ENCODE results near the gene BEND6.

Gene BEND6, protein sequence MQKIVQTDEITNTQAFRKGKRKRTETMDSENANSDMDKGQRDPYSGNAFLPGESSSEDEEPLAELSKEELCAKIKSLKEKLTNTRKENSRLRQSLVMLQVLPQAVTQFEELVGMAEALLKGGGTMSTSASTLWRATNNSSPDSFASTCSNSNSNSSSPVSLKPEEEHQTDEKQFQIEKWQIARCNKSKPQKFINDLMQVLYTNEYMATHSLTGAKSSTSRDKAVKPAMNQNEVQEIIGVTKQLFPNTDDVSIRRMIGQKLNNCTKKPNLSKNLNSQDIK

DNA sequence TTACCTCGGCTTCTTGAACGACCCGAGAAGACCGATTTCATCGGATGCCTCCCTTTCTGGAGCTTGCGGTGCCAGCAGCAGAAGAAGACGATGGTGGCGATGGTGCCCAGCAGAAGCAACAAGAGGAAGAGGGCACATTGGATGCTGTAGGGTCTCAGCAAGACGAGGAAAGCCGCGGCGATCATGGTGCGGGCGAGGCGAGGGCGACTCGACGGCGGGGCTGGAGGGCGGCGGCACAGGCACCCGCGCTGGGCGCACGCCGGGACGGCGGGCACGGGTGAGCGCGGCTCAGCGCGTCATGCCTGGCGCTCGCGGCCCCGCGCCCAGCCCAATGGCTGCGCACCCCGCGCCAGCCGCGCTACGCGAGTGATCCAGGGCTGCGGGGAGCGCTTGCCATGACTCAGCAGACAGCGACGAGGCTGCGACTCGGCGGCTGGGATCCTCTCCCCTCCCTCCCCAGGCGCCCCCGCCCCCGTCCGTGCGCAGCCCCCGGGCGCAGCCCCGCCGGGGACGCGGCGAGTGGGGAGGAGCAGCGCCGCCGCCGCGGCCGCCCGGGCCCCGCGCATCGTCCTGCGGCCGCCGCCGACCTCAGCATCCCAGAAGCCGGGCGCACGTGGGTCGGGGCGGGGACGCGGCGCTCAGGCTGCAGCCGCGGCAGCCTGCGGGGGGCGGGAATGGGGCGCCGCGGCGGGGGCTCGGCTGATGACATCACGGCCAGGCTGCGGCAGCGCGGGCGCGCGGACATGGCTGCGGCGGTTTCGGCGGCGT lies at the start of gene BEND6:
TSS of gene BEND6 (plus strand) at position 705 of the 768 bp plus-strand sequence. CDS start 26,704 bp downstream, outside the sequence.
- DNase-seq (ENCODE audit: low read depth in 4 of 4, low spot score in 1 of 4), result peak in 1 of 4 experiments; percentile 13

DNA sequence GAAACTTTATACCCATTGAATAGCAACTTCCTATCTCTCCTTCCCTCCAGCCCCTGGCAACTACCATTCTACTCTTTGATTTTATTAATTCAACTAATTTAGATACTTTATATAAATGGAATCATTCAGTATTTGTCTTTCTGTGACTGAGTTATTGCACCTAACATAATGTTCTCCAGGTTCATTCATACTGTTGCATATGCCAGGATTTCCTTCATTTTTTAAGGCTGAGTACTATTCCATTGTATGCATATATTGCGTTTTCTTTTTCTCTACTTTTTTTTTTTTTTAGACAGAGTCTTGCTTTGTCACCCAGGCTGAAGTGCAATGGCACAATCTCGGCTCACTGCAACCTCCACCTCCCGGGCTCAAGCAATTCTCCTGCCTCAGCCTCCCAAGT lies 49.5 kb upstream of the BEND6 start:
- DNase-seq (ENCODE audit: low read depth in 4 of 4, low spot score in 1 of 4), result no peak

DNA sequence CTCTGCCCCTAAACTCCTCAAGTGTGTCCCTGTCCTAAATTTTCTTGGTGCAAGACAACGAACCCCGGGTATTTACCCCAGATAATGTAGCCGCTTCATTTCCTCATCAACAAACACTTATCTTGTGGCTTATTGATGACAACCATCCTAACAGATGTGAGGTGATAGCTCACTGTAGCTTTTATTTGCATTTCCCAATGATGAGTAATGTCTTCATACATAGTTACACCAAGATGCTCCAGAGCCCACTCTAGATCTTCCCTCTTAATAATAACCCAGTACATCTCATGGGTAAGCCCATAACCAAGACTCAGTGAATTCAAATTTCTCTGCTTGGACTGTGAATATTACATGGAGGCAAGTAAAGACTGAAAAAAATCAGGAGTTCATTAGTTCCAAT lies 48.2 kb upstream of the BEND6 start:
- DNase-seq (ENCODE audit: low read depth in 4 of 4, low spot score in 1 of 4), result no peak

DNA sequence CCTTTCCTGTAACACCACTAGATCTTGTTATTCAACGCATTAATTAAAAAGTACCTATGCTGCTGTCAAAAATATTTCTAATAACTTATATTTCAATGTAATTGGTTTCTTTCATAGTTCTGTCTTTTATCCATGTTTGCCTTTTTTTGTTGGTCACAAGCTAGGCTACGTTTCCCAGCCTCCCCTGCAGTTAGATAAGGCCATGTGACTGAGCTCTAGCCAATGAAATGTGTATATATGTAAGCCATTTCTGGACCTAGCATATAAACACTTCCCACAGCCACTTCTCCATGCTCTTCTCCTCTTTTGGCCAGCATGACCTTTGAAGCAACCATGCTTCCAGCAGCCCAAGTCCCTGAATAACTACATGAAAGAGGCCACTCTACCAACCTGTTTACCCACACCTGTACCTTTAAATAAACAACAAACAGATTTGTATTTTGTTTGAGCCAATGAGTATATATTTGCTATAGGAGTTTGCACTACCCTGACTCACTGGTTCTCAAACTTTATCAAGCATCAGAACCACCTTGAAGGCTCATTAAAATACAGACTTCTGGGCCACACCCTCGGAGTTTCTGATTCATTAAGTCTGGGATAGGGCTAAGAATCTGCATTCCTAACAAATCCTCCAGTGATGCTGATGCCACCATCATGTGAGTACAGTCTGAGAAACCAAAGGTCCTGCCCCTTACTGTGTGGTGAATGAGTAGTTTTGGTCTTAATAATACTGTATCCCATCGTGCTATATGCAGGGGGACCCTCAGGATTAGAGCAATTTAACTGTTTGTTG lies 45.6 kb upstream of the BEND6 start:
- no peak for DNase-seq (ENCODE audit: low read depth in 4 of 4, low spot score in 1 of 4)

DNA sequence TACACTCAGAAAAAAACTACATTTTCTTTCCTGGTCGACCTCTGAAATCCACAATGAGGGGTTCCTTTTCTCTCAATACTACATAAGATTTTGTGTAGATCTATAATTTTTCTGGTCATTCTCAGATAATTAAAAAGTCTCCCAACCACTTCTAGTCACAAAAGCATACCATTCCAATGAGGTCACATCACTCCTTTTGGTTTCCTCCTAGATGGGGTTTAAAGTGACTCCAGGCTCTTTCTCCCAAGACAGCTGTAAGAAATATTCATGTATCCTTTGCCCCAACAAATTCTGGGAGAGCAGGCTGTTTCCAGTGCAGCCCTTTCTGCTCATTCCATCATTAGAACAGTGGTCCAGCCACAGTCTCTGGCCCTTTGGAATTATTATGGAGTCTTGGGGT lies 43.1 kb upstream of the BEND6 start:
- no peak for DNase-seq (ENCODE audit: low read depth in 4 of 4, low spot score in 1 of 4)

DNA sequence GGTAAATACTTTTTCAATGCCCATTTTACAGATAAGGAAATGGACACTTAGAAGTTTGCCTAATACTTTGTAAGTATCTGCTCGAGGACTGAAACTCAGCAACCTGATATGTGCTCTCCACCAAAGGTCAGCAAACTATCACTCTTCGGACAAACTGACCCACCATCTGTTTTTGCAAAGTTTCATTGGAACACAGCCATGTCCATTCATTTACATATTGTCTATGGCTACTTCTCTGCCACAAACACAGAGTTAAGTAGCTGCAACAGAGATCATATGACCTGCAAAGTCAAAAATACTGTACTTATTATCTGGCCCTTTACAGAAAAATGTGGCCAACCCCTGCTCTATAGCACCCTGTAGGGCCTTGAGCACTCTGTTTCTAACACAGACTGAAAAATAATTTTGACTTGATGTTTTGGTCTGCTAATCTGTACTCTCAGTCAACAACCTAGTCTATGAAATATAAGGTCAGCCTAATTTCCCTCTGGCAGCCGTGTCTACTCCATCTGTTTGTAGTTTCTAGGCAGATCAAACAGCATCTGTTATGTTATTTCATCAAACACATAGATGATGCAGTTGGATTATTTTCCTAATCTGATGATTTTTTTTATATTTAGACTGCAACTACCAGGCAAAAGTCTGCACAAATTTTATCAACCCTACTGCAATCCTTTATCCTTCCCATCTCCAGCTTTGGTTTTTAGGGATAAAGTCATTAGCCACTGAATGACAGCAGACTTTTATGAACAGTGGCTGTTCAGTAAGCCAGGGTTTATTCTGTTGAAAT lies 41.4 kb upstream of the BEND6 start:
- no peak for DNase-seq (ENCODE audit: low read depth in 4 of 4, low spot score in 1 of 4)

DNA sequence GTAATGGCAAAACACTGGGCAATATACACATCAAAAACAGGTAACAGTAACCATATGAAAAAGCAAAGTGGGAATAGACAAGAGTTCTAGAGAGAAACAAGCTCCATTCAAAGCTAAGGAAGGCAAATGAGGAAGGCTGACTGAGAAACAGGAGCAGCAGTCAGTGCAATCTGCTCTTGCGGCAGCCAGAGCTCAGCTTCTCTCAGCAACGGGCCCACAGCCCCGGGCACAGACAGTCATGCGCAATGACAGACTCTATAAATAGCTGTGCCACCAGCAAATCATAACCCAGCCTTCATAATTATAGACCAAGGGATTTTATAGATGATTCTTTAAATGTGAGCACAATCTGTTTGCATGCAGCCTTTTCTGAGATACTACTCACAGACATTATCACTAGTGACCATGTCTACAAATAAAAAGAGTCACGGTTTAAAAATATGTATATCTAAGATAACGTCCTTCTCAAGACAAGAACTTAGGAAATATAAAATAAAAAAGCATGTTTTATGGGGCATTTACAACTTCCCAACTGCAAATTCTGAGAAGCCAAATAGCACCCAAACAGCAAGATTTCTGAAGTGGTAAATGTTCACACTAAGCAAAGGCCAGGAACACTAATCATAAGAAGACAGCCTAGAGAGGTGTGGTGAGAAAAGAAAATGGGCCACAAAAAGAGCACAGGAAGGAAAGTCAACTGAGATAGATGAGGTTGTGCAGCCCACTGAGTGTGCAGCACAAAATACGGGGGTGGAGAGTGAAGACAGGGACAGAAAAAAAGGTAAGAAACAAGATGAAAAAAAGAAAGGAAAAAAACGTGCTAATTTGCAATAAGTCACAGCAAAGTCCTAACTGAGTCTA lies 39.9 kb upstream of the BEND6 start:
- no peak for DNase-seq (ENCODE audit: low read depth in 4 of 4, low spot score in 1 of 4)

DNA sequence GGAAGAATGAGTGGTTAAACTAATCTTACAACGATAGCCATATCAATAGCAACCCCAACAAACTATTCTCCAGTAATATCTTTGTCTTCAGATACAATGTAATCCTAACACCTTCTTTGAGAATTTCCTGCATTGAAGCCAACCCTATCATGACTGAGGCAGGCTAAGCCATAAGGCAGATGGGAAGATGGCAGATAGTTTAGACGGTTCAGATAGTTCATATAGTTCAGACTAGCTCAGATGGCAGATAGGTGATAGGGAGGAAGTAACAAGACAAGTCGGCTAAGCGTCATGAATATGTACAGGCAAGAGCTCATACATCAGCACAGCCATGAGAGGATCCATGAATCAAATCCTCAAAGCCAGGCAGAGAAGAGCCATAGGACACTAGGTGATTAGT lies 39.1 kb upstream of the BEND6 start:
- DNase-seq (ENCODE audit: low read depth in 4 of 4, low spot score in 1 of 4), result no peak

DNA sequence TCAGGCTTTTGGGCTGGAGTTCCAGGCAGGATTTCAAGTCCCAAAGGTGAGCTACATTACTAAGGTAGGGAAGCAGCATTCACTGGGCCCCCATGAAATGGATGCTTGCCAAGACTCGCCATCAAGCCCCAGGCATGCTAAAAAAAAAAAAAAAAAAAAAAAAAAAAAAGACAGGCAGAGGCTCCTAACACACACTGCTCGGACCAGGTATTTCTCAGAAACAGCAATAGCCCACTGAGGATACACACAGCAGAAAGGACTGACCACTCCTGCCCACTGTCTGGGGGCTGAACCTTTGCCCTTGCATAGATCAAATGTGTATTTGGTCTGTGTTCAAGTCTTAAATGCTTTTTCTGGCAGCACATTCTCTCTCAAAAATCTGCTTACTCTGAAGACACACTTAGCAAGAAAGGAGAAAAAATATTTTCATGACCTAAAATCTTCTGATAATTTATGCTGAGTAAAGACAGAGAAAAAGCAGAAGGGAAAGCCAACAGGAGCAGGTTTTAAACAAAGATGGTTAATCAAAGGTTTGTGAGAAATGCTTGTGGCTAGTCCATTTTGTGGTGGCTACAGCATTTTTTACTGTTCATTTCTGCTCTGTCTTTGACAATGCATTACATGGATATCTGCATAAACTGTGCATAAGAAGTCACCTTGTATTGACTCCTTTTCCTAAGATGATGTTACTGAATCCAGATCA lies 37.9 kb upstream of the BEND6 start:
- DNase-seq (ENCODE audit: low read depth in 4 of 4, low spot score in 1 of 4), result no peak

DNA sequence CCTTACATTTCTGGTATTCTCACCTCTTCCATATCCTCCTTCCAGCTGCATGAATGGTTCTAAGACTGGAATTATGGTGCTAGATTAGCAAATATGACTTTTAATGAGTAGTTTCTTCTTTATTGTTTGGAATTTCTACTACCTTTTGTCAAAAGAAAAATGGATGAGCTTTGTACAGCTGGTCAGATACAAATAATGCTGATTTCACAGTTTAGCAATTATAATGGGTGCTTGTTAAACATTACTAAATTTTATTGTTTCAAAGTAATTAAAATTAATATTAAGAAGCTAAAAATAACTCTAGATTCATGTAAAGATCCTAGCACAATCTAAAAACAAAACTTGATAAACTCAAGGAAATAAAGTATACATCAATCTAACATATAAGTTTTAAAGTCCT lies 32.3 kb upstream of the BEND6 start:
- DNase-seq (ENCODE audit: low read depth in 4 of 4, low spot score in 1 of 4), result no peak

DNA sequence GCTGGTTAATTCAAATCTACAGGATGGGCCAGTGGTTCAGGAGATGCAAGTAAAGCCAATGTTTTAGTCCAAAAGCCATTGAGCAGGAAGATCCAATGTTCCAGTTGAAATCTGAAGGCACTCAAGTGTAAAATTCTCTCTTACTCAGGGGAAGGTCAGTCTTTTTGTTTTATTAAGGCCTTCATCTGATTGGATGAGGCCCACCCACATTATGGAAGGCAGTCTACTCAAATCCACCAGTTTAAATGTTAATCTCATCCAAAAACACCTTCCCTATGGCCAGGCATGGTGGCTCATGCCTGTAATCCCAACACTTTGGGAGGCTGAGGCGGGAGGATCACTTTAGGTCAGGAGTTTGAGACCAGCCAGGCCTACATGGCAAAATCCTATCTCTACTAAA lies 31.3 kb upstream of the BEND6 start:
- no peak for DNase-seq (ENCODE audit: low read depth in 4 of 4, low spot score in 1 of 4)

DNA sequence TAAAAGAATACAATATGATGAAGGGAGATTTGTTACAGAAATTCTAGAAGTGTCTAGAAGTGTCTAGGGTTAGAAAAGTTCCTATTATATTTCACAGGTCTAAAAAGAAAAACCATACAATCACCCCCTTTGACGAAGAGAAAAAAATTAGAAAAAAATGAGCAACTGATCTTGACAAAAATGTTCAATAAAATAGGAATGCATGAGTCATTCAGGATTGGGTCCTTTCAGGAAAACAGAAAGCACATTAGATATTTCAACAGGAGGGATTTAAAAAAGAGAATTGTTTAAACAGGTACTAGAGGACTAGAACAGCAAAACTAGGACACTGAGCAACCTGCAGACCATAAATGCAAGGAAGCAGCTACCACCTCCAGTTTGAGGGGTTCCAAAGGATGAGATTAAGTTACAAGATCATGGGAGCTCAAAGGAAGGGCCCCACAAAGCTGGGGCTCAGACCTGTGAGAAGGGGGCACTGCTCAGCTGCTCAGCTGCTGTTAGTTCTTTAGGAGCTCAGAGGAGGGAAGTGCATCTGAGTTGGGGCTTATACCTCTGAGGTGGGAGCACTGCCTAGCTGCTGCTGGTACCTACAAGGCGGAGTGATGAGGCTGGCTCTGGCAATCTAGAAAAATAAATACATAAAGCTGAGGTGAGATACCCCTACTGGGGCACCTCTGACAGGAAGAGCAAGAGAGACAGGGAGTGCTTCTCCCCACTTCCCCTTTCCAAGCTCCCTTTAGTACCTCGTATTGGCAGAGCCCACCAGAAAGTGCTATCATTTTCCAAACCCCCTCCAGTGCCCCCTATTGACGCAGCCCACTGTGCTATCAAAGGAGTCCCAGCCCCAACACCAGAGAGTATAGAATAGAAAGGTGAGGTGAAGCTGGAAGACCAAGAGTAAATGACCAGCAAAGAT lies 27.1 kb upstream of the BEND6 start:
- DNase-seq (ENCODE audit: low read depth in 4 of 4, low spot score in 1 of 4), result no peak

DNA sequence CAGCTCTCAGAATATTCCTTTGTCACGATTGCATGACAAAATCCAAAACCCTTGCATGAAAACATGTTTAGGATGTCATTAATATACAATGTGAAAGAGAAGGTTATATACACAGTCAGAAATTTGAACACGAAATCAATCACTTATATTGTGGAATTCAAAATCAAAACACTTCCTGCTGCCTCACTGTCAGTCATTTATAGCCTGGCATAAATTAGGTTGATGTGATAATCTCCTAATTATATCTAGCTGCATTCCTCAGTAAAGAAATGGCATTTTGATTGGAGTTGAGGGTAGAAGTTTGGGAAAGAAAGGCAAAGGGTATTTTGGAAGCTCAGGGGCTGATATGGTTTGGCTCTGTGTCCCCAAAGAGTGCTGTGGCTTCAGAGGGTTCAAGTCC lies 24.1 kb upstream of the BEND6 start:
- no peak for DNase-seq (ENCODE audit: low read depth in 4 of 4, low spot score in 1 of 4)

DNA sequence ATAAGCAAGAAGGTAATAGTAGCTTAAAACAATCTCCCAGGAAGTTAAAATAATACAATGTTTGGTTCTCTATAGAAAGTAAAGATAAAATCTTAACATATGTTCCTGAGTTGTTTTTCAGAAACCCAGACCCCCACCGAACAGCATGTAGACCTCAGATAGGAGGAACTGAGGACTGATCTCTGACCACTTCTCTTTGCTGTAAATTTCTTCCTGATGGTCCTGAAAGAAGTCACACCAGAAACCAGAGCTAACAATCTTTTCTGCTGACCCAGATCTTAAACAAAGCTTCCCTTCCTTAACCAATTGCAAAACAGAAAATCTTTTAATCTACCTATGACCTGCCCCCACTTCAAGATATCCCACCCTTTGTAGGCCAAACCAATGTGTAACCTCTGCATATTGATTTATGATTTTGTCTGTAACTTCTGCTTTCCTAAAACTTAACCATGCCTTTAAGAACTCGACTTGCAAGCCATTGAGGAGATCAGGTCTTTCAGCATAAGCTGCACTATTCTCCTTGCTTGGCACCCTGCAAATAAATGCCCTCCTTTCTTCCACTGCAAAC lies 21.9 kb upstream of the BEND6 start:
- DNase-seq (ENCODE audit: low read depth in 4 of 4, low spot score in 1 of 4), result no peak

DNA sequence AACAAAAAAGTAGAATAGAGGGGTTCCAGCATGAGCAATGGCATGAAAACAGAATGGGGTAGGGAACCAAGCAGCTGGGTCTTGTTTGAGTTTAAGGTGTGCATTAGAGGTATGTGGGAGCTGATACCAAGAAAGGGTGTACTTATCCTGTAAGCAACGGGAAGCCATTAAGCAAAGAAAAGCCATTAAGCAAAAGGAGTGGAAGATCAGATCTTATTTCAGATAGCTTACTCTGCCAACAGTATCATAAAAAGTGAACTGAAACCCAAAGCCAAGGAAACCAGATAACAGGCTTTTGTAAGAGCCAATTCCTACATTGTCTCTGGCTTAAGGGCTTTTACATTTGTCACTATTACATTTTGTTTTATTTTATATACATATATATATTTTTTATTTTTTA lies 21.3 kb upstream of the BEND6 start:
- DNase-seq (ENCODE audit: low read depth in 4 of 4, low spot score in 1 of 4), result no peak

DNA sequence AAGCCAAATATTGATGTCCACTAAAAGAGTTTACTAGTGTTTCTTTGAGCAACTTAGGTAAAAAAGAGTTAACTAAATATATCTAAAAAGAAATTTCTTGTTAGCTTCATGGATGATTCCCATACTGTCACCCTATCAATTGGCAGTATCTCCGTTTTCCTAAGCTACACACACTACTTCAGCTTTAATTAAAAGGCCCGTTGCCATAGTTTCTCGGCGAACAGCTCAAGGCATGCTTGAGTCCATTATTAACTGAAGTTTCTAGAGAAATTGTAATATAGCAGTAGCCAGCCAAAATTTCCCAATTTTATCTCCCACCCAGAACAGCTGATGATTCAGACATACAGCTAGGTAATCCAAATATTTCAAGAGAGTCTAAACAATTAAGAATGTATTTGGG lies 20.0 kb upstream of the BEND6 start:
- DNase-seq (ENCODE audit: low read depth in 4 of 4, low spot score in 1 of 4), result no peak

DNA sequence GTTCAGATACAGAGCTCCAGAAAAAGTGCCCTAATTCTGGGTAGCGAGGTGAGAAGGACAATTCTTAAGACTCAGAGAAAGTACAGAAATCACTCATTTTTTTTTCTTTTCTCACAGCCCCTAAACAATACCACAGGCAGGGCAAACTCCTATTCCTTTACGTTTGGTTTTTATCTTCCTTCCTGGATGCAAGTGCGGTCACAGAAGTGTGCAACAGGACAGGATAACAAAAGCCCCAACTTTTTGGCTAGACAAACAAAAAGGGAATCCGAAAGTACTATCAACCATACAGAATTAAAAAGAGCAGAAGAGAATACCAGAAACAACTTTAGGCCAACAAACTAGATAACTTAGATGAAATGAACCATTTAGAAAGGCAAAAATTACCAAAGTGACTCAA lies 18.4 kb upstream of the BEND6 start:
- no peak for DNase-seq (ENCODE audit: low read depth in 4 of 4, low spot score in 1 of 4)

DNA sequence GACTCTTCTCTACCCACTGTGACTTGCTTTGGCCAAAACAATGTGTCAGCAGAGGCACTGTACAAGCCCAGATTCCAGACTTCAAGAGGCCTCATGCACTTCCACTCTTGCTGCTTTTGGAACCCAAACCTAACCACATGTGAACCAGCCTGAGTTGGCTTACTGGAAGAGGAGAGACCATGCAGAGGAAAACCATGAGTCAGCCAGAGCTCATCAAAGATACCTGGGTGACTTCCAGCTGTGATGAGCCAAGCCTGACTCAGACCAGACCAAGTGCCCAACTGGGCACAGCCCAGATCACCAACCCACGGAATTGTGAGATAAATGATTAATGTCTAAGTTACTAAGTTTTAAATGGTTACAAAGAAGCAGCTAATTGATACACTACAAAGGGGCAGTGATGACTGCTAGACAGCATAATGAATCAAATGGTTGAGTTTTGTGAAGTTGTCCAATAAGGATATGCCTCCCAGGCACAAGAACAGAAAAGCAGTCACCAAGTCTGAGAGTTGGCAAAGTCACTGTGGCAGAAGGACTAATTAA lies 16.2 kb upstream of the BEND6 start:
- peak in 1 of 4 experiments; percentile 11 for DNase-seq (ENCODE audit: low read depth in 4 of 4, low spot score in 1 of 4)

Measured in stimulated activated CD4-positive, alpha-beta T cell treated with anti-CD3 and anti-CD28 coated beads, Interleukin-1b, Interleukin-23, amount 100 ng/mL, for 24 hours (primary cell).